ENCODE results near the gene MORC1.
A peak's percentile ranks its signal among the peaks of the same experiment; 100 is the strongest.

The MORC1 gene

GRCh38 chr3:109071350-109072142 is 46.4 kb downstream of the MORC1 start:
- Histone ChIP-seq H4K20me1 (ENCODE audit: insufficient read depth) (no peaks in the 10 kb centered on the region), H3K9ac (peak overlapping the region; percentile 64), H3K27ac (peak overlapping the region; percentile 78), H3K27me3 (ENCODE audit: insufficient read depth, low read depth) (no peaks in the 10 kb centered on the region), H3K4me1 (ENCODE audit: low read depth, poor library complexity, severe bottlenecking) (peaks cover 59% of the 10 kb centered on the region), H3K36me3 (ENCODE audit: insufficient read depth) (no peaks in the 10 kb centered on the region), H3K79me2 (ENCODE audit: insufficient read depth, low read depth) (no peaks in the 10 kb centered on the region), H3K4me3 (IDR thresholded peaks at IDR 0.05; ENCODE audit: insufficient read depth, low read depth, low read length) (no peak overlapping the region), H3K4me2 (peak overlapping the region; percentile 87), H2AFZ (ENCODE audit: low read depth) (peak overlapping the region; percentile 43; the same call in 1 of the 2 replicates)
- TF ChIP-seq CTCF (conservative IDR thresholded peaks at IDR 0.05; ENCODE audit: low read depth, low read length) = no peak

GRCh38 chr3:109070211-109070610 is 47.7 kb downstream of the MORC1 start:
- H3K4me2 ChIP-seq = peak overlapping the region; percentile 87

GRCh38 chr3:109066864-109067263 is 51.1 kb downstream of the MORC1 start:
- Histone ChIP-seq H3K9ac (no peak overlapping the region), H3K4me1 (ENCODE audit: low read depth, poor library complexity, severe bottlenecking) (peaks cover 34% of the 10 kb centered on the region), H3K36me3 (ENCODE audit: insufficient read depth) (no peaks in the 10 kb centered on the region), H3K4me2 (no peak overlapping the region), H3K79me2 (ENCODE audit: insufficient read depth, low read depth) (no peaks in the 10 kb centered on the region), H3K27ac (no peak overlapping the region), H3K27me3 (ENCODE audit: insufficient read depth, low read depth) (no peaks in the 10 kb centered on the region), H2AFZ (ENCODE audit: low read depth) (no peak overlapping the region), H4K20me1 (ENCODE audit: insufficient read depth) (no peaks in the 10 kb centered on the region), H3K4me3 (IDR thresholded peaks at IDR 0.05; ENCODE audit: insufficient read depth, low read depth, low read length) (no peak overlapping the region)
- TF ChIP-seq CTCF (conservative IDR thresholded peaks at IDR 0.05; ENCODE audit: low read depth, low read length) = no peak

More at GRCh38 chr3:109070211-109070610, 47.7 kb downstream of the MORC1 start:
- no peak for TF ChIP-seq CTCF (conservative IDR thresholded peaks at IDR 0.05; ENCODE audit: low read depth, low read length)
- Histone ChIP-seq H3K9ac (peak overlapping the region; percentile 64), H3K27me3 (ENCODE audit: insufficient read depth, low read depth) (no peaks in the 10 kb centered on the region), H3K4me3 (IDR thresholded peaks at IDR 0.05; ENCODE audit: insufficient read depth, low read depth, low read length) (peak overlapping the region; percentile 51), H3K79me2 (ENCODE audit: insufficient read depth, low read depth) (no peaks in the 10 kb centered on the region), H2AFZ (ENCODE audit: low read depth) (peak overlapping the region; percentile 43), H3K36me3 (ENCODE audit: insufficient read depth) (no peaks in the 10 kb centered on the region), H3K27ac (peak overlapping the region; percentile 78), H4K20me1 (ENCODE audit: insufficient read depth) (no peaks in the 10 kb centered on the region), H3K4me1 (ENCODE audit: low read depth, poor library complexity, severe bottlenecking) (peaks cover 59% of the 10 kb centered on the region)

DNA sequence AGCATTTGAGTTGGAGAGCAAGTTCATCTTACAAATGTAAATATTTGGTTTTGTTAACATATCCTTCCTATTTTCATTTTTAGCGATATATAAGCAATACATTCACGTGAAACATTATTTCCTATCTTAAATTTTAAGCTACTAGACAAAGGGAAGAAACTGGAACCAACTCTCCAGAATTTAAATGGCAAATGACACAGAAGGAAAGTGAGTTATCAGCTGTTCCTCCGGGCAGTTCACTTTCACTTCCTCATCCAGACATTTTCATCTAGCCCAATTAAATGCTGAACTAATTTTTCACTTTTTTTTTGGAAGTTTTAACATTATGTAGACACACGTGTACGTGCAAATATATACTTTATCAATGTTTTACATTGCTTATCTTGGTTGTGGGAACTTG is 58.7 kb downstream of the MORC1 start:
- H3K4me3 ChIP-seq (IDR thresholded peaks at IDR 0.05; ENCODE audit: insufficient read depth, low read depth, low read length) = no peak overlapping the region
- TF ChIP-seq CTCF (conservative IDR thresholded peaks at IDR 0.05; ENCODE audit: low read depth, low read length) = no peak
- no peaks in the 10 kb centered on the region for H3K79me2 ChIP-seq (ENCODE audit: insufficient read depth, low read depth)
- no peak overlapping the region for H3K4me2 ChIP-seq
- H3K4me1 ChIP-seq (ENCODE audit: low read depth, poor library complexity, severe bottlenecking) = peaks cover 3% of the 10 kb centered on the region
- H2AFZ ChIP-seq (ENCODE audit: low read depth) = no peak overlapping the region
- no peaks in the 10 kb centered on the region for H3K27me3 ChIP-seq (ENCODE audit: insufficient read depth, low read depth)
- no peak overlapping the region for H3K9ac ChIP-seq
- H3K27ac ChIP-seq = no peak overlapping the region
- no peaks in the 10 kb centered on the region for H3K36me3 ChIP-seq (ENCODE audit: insufficient read depth)
- H4K20me1 ChIP-seq (ENCODE audit: insufficient read depth) = no peaks in the 10 kb centered on the region

Measured in KMS-11 (cell line).